ENCODE results near the gene CGGBP1.

DNA sequence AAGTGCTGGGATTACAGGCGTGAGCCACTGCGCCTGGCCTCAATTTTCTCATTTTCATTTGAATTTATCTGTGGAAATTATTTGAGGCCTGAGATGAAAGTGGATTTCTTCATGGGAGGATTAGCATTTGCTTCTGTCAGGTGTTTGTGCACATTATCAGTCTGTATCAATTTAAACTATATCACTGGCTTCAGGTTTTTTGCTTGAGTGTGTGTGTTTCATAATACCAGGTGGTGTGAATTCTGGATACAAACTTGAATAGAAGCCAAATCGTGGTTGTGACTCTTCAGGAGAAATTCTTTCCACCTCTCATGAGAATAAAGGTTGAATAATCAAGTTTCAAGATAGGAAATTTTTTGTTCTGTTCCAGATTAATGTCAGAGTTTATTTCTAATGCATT, 56.4 kb downstream of the CGGBP1 start:
- TF ChIP-seq CTCF (IDR thresholded peaks at IDR 0.05; ENCODE audit: insufficient read depth, low read length, poor library complexity, severe bottlenecking) (no peak), EZH2phosphoT487 (conservative IDR thresholded peaks at IDR 0.05; ENCODE audit: low read length) (no peak)

Data from SU-DHL-6 (cell line).